ENCODE data around the gene ZNF567. TPM values are rescaled to one million over a fixed set of nuclear protein-coding genes. Genes with fewer than 3 reads are reported as not detected.

The ZNF567 gene
- total RNA-seq, 1 experiment from 2014 or later = 9.0 TPM

- H3K27me3 ChIP-seq (replicated peaks; ENCODE audit: control insufficient read depth, insufficient read depth, low read length) = no peaks in the 10 kb centered on the region
- TF ChIP-seq CTCF (IDR thresholded peaks at IDR 0.05; ENCODE audit: insufficient read depth in 1 of 2, low read depth in 1 of 2, low read length in 1 of 2, severe bottlenecking in 1 of 2, unreplicated experiment in 1 of 2) = no peak
- POLR2A ChIA-PET = no interaction called here
Observed at GRCh38 chr19:36750066-36750691, 62.8 kb downstream of the ZNF567 start.

More at GRCh38 chr19:36750066-36750691, 62.8 kb downstream of the ZNF567 start:
- H3K27ac Mint-ChIP-seq (ENCODE audit: unreplicated experiment) = no peak overlapping the region
- H3K9me3 Mint-ChIP-seq (ENCODE audit: unreplicated experiment) = peaks cover 51% of the 10 kb centered on the region
- Histone ChIP-seq H3K9me3 (peaks cover 57% of the 10 kb centered on the region), H3K4me1 (peaks cover 7% of the 10 kb centered on the region; the same call in 1 of the 2 replicates), H3K4me3 (ENCODE audit: low read depth, low read length) (no peak overlapping the region), H3K36me3 (ENCODE audit: control insufficient read depth, insufficient read depth, low read length) (peaks cover 4% of the 10 kb centered on the region)
- no peaks in the 10 kb centered on the region for H3K4me1 Mint-ChIP-seq (ENCODE audit: low read depth, unreplicated experiment)
- BruUV-seq (replicated peaks) = no TSS peak
- DNase-seq = no peak
- intact Hi-C loops (cut with micrococcal nuclease; ENCODE audit: unreplicated experiment) = no loop called here
- H3K4me3 Mint-ChIP-seq (ENCODE audit: unreplicated experiment) = no peak overlapping the region
- CTCF ChIA-PET = no interaction called here
- no peaks in the 10 kb centered on the region for H3K27me3 Mint-ChIP-seq (ENCODE audit: insufficient read depth, unreplicated experiment)
- peaks cover 89% of the 10 kb centered on the region for H3K36me3 Mint-ChIP-seq (ENCODE audit: insufficient read depth, unreplicated experiment)

Other genes starting within 250 kb of the ZNF567 start
- 10.0 and 11.6 TPM in 2 replicates for gene ZNF566, start 198.1 kb upstream of the ZNF567 start, total RNA-seq (2022)
- gene ZNF260, start 159.3 kb upstream of the ZNF567 start, total RNA-seq (2022) = 12.5 and 13.2 TPM in 2 replicates
- gene ZNF529, start 114.3 kb upstream of the ZNF567 start, total RNA-seq (2022) = 5.6 and 10.5 TPM in 2 replicates
- 0.12 and 0.50 TPM in 2 replicates for gene ZNF382, start 82.3 kb upstream of the ZNF567 start, total RNA-seq (2022)
- gene ZNF461, start 20.8 kb upstream of the ZNF567 start, total RNA-seq (2022) = 6.5 and 8.5 TPM in 2 replicates
- 7.2 and 7.8 TPM in 2 replicates for gene ZNF850, start 85.2 kb downstream of the ZNF567 start, total RNA-seq (2022)
- 0.20 and 0.56 TPM in 2 replicates for gene ZNF790, start 150.8 kb downstream of the ZNF567 start, total RNA-seq (2022)
- gene ZNF345, start 163.3 kb downstream of the ZNF567 start, total RNA-seq (2022) = 0.23 and 0.32 TPM in 2 replicates
- not detected in 2 replicates for gene ZNF829, start 228.7 kb downstream of the ZNF567 start, total RNA-seq (2022)
- not detected in 2 replicates for gene ZNF568, start 228.7 kb downstream of the ZNF567 start, total RNA-seq (2022)